OCI-LY1 (cell line): ENCODE results near the gene HSPH1.

Source experiments
- CTCF ChIP-seq: fragments of 200-600 bp; sonication (generic), shearing (Covaris generic); IDR thresholded peaks from 2 replicates; pipeline ENCODE4 v1.5.1; 2017; ENCODE audit warnings: mild to moderate bottlenecking, antibody characterized with exemption, low read length, moderate library complexity, mixed read lengths
- EZH2 ChIP-seq: fragments of 200-600 bp; sonication (generic), shearing (Covaris generic); IDR thresholded peaks from 2 replicates; pipeline ENCODE4 v1.8.0; 2017; ENCODE audit warnings: borderline replicate concordance, mixed run types, mild to moderate bottlenecking, antibody characterized with exemption, low read length, moderate library complexity, mixed read lengths

- TF ChIP-seq CTCF (no peak), EZH2 (no peak)
These were observed 42.9 kb upstream of the HSPH1 start for GRCh38 chr13:31204592-31204991.
